ENCODE results near the gene ANO9.
"Not testable (repeated sequence)": the region's sequence is repeated elsewhere in the genome, so short reads cannot be mapped to it uniquely, and the experiment has no call there.

Gene ANO9

GRCh38 chr11:414318-414857 is 27.4 kb downstream of the ANO9 start:
- FAIRE-seq, result no peak

DNA sequence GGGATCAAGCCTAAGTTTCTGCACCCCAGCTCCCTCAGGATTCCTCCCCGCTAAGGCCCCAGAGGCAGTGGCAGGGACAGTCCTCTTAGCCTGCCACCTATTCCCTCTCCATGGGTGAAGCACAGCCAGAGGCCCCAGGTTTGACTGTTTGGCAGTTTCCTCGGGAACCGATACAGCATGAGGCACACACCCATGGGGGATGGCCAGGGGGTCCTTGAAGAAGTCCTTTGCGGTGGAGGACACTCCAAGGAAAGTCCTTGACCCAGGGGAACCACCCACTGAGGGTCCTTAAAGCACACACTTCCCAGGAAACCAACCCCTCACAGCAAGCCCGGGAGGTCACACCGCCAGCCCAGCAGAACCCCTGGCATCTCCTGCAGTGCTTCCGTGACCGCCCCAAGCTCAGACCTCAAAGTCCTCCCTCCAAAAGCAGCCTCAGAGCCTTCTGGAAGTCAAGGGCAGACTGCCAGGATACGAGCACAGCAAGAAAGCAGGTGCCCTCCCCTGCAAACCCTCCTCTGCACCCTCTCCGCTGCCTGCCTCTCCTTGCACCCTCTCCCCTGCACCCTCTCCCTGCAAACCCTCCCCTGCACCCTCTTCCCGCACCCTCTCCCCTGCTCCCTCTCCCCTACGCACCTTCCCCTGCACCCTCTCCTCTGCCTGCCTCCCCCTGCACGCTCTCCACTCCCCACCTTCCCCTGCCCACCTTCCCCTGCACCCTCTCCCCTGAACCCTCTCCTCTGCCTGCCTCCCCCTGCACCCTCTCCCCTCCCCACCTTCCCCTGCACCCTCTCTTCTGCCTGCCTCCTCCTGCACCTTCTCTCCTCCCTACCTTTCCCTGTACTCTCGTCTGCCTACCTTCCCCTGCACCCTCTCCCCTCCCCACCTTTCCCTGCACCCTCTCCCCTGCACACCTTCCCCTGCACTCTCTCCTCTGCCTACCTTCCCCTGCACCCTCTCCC is 28.4 kb downstream of the ANO9 start:
- no peak for FAIRE-seq

- FAIRE-seq, result no peak
These were observed 29.1 kb downstream of the ANO9 start for GRCh38 chr11:412641-413119.

- not testable (repeated sequence) for FAIRE-seq
These were observed 30.3 kb downstream of the ANO9 start for GRCh38 chr11:411520-411919.

DNA sequence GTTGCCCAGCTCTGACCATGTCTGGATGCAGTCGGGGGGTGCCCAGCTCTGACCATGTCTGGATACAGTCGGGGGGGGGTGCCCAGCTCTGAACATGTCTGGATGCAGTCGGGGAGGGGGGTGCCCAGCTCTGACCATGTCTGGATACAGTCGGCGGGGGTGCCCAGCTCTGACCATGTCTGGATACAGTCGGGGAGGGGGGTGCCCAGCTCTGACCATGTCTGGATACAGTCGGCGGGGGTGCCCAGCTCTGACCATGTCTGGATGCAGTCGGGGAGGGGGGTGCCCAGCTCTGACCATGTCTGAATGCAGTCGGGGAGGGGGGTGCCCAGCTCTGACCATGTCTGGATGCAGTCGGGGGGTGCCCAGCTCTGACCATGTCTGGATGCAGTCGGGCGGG is 31.1 kb downstream of the ANO9 start:
- FAIRE-seq, result not testable (repeated sequence)

DNA sequence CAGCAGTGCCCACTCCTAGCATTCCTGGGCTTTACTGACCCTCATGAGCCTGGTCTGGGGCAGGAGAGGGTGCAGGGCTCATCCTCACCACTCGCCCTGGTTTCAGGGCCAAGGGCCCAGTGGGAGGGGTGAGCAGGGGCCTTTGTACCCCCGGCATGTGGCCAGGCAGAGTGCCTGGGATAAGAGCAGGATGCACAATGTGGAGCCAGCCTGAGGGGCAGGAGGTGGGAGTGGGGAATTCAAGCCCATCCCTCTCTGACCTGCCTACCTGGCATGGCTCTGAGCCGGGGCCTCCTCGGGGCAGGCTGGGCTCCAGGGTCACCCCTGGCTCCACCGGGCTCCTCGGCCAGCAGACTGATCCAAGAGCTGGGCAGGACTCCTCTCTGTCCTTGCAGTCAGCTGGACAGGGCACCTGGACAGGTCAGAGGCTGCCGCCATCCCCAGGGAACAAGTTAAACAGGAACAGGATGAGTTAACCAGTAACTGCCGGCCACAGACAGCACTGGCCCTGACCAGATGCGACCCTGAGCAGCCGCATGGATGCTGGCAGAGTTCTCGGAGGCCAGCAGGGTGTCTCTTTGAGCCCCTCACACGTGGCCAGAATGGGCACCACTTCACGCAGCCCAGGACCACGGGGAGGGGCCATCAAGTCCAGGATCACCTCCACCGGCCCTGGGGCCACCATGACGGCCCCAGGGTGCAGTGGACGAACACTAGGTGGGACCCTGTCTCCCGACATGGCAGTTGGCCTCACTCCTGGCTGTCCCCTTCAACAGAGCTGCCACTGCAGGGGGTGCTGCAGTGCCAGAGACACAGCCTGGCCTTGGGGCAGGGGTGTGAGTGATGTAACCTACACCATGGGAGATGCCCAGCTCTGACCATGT is 32.0 kb downstream of the ANO9 start:
- FAIRE-seq, result no peak

GRCh38 chr11:409008-409599 is 32.7 kb downstream of the ANO9 start:
- FAIRE-seq, result no peak

- FAIRE-seq, result no peak
These were observed 33.4 kb downstream of the ANO9 start for GRCh38 chr11:408154-409007.

- no peak for FAIRE-seq
These were observed 34.1 kb downstream of the ANO9 start for GRCh38 chr11:407651-408123.

- FAIRE-seq, result no peak
These were observed 34.8 kb downstream of the ANO9 start for GRCh38 chr11:406796-407650.

- no peak for FAIRE-seq
These were observed 35.6 kb downstream of the ANO9 start for GRCh38 chr11:405954-406795.

DNA sequence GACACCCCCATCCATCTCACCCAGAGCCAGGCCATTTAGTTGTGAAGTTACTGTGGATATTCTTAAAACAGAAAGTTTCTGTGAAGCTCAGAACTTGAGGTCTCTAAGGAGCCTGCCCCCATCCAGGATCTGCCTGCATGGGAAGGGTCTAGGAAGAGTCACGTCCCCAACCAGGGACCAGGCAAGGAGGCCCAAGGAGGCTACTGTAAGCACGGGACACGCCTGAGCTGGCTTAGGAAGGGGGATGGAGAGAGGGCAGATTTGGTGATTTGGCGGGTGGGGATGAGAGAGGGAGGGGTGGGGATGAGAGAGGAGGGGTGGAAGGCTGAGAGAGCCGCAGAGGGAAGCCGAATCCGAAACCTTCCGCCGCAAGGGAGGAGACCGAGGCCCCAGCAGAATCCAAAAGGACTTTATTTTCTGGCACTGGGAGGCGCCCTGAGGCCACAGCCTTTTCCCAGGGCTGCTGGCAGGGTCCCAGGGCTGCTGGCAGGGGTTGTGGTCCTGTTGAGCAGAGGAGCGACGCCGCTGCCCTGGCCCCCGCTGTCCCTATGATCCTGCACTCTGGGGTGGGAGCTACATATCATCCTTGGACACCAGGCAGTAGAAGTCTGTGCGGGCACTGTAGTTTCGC is 36.4 kb downstream of the ANO9 start:
- FAIRE-seq, result no peak

DNA sequence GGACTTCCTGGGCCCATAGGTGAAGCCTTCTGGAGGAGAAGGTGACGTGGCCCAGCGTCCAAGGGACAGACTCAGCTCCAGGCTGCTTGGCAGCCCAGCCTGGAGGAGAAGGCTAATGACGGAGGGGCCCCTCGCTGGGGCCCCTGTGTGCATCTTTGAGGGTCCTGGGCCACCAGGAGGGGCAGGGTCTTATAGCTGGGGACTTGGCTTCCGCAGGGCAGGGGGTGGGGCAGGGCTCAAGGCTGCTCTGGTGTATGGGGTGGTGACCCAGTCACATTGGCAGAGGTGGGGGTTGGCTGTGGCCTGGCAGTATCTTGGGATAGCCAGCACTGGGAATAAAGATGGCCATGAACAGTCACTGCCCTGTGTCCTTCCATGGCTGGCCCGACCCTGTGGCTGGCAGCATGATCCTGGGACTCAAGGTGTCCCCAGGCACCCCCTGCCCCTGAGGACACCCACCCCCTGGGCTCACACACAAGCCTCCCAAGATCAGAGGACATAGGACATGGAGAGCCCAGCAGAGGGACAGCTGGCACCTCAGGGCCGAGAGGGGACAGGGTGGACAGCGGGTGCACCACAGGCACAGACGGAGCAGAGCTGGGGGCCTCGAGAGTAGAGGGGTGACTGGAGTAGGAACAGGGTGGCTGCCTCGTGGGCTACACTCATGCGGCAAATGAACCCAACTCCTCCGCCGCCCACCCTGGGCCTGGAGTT is 37.1 kb downstream of the ANO9 start:
- FAIRE-seq, result no peak

GRCh38 chr11:403761-404431 is 37.9 kb downstream of the ANO9 start:
- FAIRE-seq, result no peak

GRCh38 chr11:403021-403760 is 38.6 kb downstream of the ANO9 start:
- FAIRE-seq, result no peak

GRCh38 chr11:401196-401595 is 40.6 kb downstream of the ANO9 start:
- FAIRE-seq, result not testable (repeated sequence)

DNA sequence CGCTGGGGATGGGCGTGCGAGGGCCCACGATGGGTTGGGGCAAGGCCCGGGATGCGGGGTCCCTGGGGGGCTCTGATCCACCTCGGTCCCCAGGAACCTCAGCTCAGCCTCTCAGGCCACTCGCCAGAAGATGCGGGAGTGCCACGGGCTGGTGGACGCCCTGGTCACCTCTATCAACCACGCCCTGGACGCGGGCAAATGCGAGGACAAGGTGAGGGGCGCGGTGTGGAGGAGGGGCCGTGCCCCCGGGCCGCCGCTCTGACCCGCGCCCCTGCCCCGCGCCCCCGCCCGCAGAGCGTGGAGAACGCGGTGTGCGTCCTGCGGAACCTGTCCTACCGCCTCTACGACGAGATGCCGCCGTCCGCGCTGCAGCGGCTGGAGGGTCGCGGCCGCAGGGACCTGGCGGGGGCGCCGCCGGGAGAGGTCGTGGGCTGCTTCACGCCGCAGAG is 41.5 kb downstream of the ANO9 start:
- no peak for FAIRE-seq

Measured in colon (tissue), 2 donors.